Central memory CD8-positive, alpha-beta T cell (primary cell): Measurements from ENCODE around the gene PIK3R6.
A peak's percentile ranks its signal among the peaks of the same experiment; 100 is the strongest.

Experiments
- ATAC-seq: fragments of 150-1000 bp; cut with Tn5 transposase; replicated peaks from 2 replicates; pipeline ENCODE4 v1.10.0; 2022; ENCODE audit warnings: mild to moderate bottlenecking, moderate FRiP score, moderate number of reproducible peaks; ENCODE audit not compliant: poor library complexity, severe bottlenecking; ENCODE audit errors: extremely low read depth
- DNase-seq, 2 donors: peaks; one replicate each; pipeline ENCODE4 v3.0.0; 2021; ENCODE audit warnings: low spot score in 2 of 2
- H3K27ac Mint-ChIP-seq: one replicate; pipeline ENCODE4 v1.8.0; 2022; ENCODE audit warnings: low read depth, mild to moderate bottlenecking, moderate library complexity, mixed read lengths
- H3K27me3 Mint-ChIP-seq: one replicate; pipeline ENCODE4 v1.8.0; 2022; ENCODE audit warnings: mixed read lengths
- H3K36me3 Mint-ChIP-seq: one replicate; pipeline ENCODE4 v1.8.0; 2022; ENCODE audit warnings: mild to moderate bottlenecking, moderate library complexity, mixed read lengths; ENCODE audit not compliant: insufficient read depth
- H3K4me1 Mint-ChIP-seq: one replicate; pipeline ENCODE4 v1.8.0; 2022; ENCODE audit warnings: mixed read lengths
- H3K4me3 Mint-ChIP-seq: one replicate; pipeline ENCODE4 v1.8.0; 2022; ENCODE audit warnings: mild to moderate bottlenecking, moderate library complexity, mixed read lengths
- H3K9me3 Mint-ChIP-seq: one replicate; pipeline ENCODE4 v1.8.0; 2022; ENCODE audit warnings: mixed read lengths

Gene PIK3R6, protein sequence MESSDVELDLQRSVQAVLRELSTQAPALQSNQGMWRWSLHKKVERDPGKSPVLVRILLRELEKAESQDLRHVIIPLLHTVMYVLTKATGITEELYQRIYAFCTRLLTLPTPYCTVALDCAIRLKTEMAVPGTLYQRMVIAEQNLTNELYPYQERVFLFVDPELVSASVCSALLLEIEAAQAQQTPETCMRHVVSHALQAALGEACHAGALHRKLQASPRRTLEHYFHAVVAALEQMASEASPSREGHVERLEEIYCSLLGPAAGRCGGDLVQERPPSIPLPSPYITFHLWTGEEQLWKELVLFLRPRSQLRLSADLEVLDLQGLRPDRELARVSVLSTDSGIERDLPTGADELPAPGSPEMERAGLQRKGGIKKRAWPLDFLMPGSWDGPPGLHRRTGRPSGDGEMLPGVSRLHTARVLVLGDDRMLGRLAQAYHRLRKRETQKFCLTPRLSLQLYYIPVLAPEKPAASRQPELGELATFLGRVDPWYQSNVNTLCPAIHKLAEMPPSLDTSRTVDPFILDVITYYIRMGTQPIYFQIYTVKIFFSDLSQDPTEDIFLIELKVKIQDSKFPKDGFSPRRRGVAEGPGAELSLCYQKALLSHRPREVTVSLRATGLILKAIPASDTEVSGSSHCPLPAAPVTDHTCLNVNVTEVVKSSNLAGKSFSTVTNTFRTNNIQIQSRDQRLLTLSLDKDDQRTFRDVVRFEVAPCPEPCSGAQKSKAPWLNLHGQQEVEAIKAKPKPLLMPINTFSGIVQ

DNA sequence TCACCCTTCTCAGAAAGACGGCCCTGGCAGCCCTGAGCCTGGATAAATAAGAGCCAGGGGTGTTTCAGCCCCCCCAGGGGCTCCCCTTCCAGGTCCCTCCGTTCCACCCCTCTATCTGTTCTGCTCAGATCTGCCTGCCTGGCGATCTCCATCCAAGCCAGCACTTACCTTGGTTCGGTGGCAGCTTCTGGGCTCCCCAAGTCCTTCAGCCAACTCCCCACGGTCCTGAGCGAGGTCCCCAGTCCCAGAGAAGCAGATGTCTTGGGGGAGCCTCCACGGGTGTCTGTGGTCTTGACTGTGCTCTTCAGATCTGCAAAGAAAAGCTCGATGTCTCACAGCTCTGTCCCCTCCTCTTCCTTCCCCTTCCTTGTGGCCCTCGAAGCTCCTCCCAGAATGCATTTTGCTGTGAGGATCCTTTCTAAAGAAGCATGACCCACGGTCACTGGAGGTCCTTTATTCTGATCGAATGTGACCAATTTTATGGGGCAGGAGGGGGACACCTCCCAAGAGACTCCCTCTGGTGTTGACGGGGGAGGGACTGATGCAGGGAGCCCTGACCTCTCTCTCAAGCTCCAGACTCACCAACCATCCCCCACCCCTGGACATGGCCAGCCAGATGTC, at the start of gene PIK3R6:
Gene PIK3R6, minus strand, starts transcription at position 314 of the 621 bp plus-strand sequence. CDS start 17,880 bp downstream, outside the sequence.
- DNase-seq (no peak), ATAC-seq (peak; percentile 77)
- H3K27me3 Mint-ChIP-seq, result no peaks in the 10 kb centered on the region
- H3K27ac Mint-ChIP-seq, result peak within 1 kb of the TSS; percentile 27
- peak within 1 kb of the TSS; percentile 43 for H3K4me3 Mint-ChIP-seq
- peaks cover 37% of the 10 kb centered on the region for H3K4me1 Mint-ChIP-seq
- no peaks in the 10 kb centered on the region for H3K9me3 Mint-ChIP-seq
- peaks cover 4% of the 10 kb centered on the region for H3K36me3 Mint-ChIP-seq

DNA sequence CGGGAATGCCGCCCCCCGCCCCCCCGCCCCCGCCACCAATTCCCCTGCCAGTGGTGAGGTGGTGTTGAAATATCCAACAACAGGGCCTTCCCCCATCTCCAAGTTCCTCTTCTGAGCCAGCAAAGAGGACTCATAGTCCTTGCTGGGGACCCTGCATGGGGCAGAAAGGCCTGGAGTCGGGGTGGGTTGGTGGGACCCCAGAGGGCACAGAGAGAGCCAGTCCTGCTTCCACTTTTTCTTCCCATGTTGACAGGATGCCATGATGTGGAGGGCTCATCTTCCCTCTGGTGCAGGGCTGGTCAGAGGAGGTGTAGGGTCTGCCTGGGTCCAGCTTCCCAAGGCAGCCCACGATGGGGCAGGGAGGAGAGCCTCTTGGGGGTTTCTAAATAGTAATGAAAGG, 49.0 kb upstream of the PIK3R6 start:
- ATAC-seq, result no peak
- Mint-ChIP-seq H3K9me3 (no peaks in the 10 kb centered on the region), H3K4me3 (no peak overlapping the region), H3K4me1 (peaks cover 65% of the 10 kb centered on the region), H3K36me3 (peaks cover 13% of the 10 kb centered on the region), H3K27ac (peak overlapping the region; percentile 84), H3K27me3 (no peaks in the 10 kb centered on the region)
- no peak for DNase-seq

DNA sequence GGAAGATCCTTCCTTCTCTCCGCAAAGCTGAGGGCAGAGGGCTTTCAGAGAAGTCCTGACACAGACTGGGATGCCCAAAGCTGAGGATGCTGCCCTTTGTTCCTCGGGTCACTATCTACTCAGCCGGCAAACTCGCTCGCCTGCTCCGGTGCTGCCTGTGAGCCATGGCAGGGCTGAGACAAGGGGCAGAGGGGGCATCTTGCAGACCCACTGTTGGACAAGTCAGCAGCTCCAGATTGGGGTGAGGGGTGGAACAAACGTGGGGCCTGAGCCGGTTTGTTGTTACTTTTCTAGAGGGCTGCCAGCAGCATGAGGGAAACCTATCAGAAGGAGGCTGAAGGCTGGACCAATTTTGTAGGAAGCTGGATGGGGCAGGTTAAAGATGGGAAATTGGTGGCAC, 47.1 kb upstream of the PIK3R6 start:
- Mint-ChIP-seq H3K27me3 (no peaks in the 10 kb centered on the region), H3K9me3 (no peaks in the 10 kb centered on the region), H3K27ac (peak overlapping the region; percentile 84), H3K36me3 (peaks cover 16% of the 10 kb centered on the region), H3K4me3 (no peak overlapping the region), H3K4me1 (peaks cover 67% of the 10 kb centered on the region)
- ATAC-seq (no peak), DNase-seq (no peak)

DNA sequence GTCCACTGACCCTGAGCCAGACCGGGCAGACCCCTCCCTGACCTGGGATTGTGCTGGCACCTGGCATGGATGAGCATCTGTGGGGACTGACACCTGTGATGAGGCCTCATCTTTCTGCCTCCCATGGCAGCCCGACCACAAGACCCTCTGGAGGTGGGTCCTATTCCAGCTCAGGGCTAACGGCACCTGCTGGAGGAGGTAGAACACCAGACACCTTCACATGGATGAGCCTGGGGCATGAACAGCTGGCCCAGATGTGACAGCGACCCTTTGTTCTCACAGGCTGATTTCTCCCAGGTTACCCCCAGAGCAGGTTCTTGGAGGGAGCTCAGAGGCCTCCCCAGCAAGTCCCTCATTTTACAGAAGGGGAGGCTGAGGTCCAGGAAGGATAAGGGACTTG, 46.4 kb upstream of the PIK3R6 start:
- H3K27ac Mint-ChIP-seq, result peak overlapping the region; percentile 84
- H3K9me3 Mint-ChIP-seq, result no peaks in the 10 kb centered on the region
- ATAC-seq (no peak), DNase-seq (no peak)
- no peaks in the 10 kb centered on the region for H3K27me3 Mint-ChIP-seq
- peaks cover 62% of the 10 kb centered on the region for H3K4me1 Mint-ChIP-seq
- no peak overlapping the region for H3K4me3 Mint-ChIP-seq
- H3K36me3 Mint-ChIP-seq, result peaks cover 19% of the 10 kb centered on the region

DNA sequence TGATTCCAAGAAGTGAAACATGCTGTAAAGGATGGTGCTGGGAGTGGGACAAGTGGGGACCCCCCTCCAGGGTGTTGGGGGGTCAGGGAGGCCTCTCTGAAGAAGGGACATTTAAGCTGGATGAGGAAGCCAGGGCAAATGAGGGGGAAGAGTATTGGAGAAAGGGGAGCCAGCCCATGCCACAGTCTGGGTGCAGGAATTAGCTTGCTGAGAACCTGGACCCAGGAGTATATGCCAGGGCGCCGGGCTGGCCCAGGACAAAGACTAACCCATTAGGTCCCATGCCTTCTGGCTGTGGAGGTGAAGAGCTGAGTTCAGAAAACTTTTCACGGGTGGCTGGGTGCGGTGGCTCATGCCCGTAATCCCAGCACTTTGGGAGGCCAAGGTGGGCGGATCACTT, 45.6 kb upstream of the PIK3R6 start:
- H3K4me1 Mint-ChIP-seq, result peaks cover 63% of the 10 kb centered on the region
- DNase-seq (no peak), ATAC-seq (no peak)
- no peaks in the 10 kb centered on the region for H3K9me3 Mint-ChIP-seq
- H3K27ac Mint-ChIP-seq, result peak overlapping the region; percentile 47
- no peak overlapping the region for H3K4me3 Mint-ChIP-seq
- no peaks in the 10 kb centered on the region for H3K27me3 Mint-ChIP-seq
- H3K36me3 Mint-ChIP-seq, result peaks cover 23% of the 10 kb centered on the region

DNA sequence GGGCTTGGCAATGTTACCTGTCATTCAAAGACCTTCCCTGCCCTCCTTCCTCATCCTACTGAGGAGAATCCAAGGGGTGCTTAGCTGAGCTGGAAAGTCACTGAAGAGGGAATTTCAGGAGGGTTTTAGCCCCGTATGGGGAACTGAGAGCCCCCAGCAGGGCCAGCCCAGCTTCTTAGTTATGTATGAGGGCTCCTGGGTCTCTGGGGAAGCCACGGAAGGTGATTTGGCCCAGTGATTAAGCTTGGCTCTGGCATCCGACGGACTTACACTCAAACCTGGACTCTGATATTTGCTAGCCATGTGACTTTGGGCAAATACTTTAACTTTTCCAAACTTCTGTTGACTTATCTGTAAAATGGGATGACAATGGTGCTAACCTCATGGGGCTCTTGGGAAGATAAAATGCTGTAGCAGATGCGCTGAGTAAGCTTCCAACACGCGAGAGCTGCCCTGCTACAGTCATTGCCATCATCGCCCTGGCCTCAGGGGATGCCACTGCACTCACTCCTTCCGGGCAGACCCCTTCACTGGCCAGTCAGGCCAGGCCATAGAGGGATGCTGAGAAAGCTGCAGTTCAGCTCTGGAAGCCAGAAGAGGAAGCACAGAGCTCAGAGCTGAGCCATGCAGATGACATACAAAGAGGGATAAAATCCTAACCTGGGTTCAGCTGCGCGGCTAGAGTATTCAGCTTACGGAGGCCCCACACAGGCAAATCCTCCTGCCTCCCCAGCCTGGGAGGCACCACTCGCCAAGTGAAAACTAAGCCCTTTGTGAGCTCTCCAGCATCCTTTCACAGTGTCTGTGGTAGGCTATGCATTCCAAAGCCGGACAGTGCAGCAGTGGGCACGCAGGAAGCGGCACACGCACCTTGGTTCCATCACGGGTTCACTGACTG, 44.9 kb upstream of the PIK3R6 start:
- H3K27me3 Mint-ChIP-seq, result no peaks in the 10 kb centered on the region
- H3K4me3 Mint-ChIP-seq, result no peak overlapping the region
- no peaks in the 10 kb centered on the region for H3K9me3 Mint-ChIP-seq
- H3K27ac Mint-ChIP-seq, result peak overlapping the region; percentile 91
- ATAC-seq (no peak), DNase-seq (no peak)
- H3K36me3 Mint-ChIP-seq, result peaks cover 30% of the 10 kb centered on the region
- H3K4me1 Mint-ChIP-seq, result peaks cover 60% of the 10 kb centered on the region

DNA sequence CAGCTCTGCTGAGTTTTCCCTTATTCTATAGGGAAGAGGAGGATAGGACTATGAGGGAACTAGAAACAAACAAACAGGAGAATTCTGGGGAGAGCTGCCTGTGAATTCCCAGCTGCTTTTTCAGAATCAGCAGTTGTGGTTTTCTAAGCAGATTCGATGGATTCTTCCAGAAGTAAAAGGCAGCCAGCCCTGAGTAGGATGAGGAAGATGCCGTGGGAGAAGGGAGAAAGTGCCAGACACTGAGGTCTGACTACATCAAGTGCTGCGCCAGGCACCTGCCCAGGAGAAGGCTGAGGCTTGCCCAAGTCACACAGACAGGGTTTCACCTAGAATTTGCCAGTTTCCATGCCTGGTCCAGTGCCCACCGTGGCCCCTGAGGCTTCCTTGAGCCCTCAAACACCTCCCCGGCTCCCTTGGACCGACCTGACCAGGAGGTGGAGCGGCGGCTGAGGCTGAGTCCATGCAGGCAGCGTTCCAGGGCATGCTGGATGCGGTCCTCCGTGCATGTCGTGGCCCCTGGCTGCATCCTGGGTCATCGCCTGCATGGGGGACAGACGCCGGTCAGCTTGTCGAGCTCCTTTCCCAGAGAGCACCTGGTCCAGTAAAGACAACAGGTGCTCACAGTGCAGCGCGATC, 43.6 kb upstream of the PIK3R6 start:
- ATAC-seq, result no peak
- H3K4me3 Mint-ChIP-seq, result no peak overlapping the region
- H3K36me3 Mint-ChIP-seq, result peaks cover 38% of the 10 kb centered on the region
- no peaks in the 10 kb centered on the region for H3K9me3 Mint-ChIP-seq
- peak overlapping the region; percentile 91 for H3K27ac Mint-ChIP-seq
- no peaks in the 10 kb centered on the region for H3K27me3 Mint-ChIP-seq
- H3K4me1 Mint-ChIP-seq, result peaks cover 50% of the 10 kb centered on the region
- DNase-seq, result no peak

DNA sequence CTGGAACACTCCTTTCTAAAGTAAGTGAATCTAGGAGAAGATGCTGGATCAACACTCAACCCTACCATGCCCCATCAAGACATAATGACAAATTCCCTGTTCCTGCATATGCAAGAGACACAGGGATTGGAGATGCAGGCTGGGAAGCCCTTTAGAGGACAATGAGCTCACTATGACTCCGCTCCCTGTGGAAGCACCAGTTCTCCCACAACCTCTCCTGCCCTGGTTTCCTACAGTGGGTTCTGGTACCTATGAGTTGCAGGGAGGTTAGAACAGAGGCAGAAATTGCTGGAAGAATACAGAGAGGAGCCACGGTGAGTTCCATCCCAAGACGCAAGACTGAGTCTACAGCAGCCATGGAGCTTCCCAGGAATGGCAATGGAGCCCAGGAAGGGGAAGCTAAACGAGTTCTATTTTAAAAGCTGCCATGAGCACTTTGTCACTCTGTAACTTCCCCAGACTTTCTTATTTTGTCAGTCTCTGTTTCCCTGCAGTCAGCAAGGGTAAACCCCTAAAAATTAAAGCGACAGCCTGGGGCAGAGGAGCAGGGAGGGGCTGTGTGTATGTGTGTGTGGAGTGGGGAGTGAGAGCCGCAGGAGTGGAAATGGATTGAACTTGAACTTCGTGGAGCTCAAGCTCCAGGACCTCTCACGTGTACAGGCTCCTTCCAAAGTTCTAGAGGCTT, 42.3 kb upstream of the PIK3R6 start:
- no peak overlapping the region for H3K4me3 Mint-ChIP-seq
- peaks cover 53% of the 10 kb centered on the region for H3K4me1 Mint-ChIP-seq
- peak overlapping the region; percentile 27 for H3K27ac Mint-ChIP-seq
- ATAC-seq, result no peak
- H3K27me3 Mint-ChIP-seq, result no peaks in the 10 kb centered on the region
- no peak for DNase-seq
- no peaks in the 10 kb centered on the region for H3K9me3 Mint-ChIP-seq
- H3K36me3 Mint-ChIP-seq, result peaks cover 49% of the 10 kb centered on the region

DNA sequence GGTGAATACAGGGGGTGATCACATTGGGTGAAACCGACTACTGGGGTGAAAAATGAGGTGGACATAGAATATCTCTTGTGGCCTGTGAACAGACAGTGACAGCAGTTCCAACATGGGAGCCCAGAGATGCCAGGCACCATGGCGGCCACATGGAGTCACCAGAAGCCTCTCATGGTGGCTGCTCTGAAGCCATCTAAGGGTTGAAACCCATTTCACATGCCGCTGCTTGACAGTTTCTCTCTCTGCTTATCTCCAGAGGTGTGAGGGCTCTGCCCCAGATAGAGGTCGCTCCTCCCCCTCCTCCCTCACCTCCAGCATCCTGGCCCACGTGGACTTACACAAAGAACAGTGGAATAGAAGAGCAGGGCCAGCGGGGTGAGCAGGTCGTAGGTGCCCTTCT, 37.9 kb upstream of the PIK3R6 start:
- H3K9me3 Mint-ChIP-seq, result no peaks in the 10 kb centered on the region
- no peaks in the 10 kb centered on the region for H3K27me3 Mint-ChIP-seq
- ATAC-seq (no peak), DNase-seq (no peak)
- H3K4me1 Mint-ChIP-seq, result peaks cover 50% of the 10 kb centered on the region
- H3K27ac Mint-ChIP-seq, result peak overlapping the region; percentile 75
- H3K36me3 Mint-ChIP-seq, result peaks cover 73% of the 10 kb centered on the region
- H3K4me3 Mint-ChIP-seq, result no peak overlapping the region

DNA sequence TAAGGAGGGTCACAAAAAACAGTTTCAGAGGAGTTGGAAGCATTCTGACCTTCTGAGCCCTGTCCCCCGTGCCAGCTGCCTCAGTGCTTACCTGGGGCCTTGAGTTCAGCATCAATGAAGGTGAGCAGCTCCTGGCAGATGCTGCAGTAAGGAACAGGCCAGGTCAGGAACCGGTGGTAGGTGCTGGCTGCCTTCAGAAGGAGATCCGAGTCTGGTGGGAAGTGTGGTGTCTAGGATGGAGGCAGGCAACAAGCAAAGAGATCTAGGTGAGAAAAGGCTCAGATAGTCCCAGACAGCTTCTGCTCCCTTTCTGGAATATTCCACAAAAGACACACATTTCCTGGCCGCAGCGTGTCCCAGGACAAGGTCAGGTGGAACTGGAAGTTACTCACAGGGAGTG, 37.2 kb upstream of the PIK3R6 start:
- Mint-ChIP-seq H3K27me3 (no peaks in the 10 kb centered on the region), H3K27ac (peak overlapping the region; percentile 80), H3K36me3 (peaks cover 74% of the 10 kb centered on the region), H3K4me1 (peaks cover 55% of the 10 kb centered on the region), H3K9me3 (no peaks in the 10 kb centered on the region), H3K4me3 (no peak overlapping the region)
- DNase-seq (no peak), ATAC-seq (no peak)

DNA sequence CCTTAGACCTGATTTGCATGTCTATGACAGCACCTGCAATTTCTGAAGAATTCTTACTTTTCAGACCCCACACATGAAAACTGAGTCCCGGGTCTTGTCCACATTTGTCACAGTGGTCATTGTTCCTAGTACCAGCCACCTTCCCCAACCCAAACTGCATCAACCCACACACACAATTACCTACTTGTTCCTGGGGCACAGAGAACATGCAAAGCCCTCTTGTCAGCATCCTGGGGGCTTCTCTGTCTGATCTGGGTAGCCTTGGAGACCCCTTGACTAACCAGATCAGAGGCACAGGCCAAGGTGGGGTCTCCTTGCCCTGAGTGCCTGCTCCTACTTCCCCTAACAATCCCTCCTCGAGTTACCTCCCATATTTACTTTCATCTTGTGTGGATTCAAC, 36.7 kb upstream of the PIK3R6 start:
- Mint-ChIP-seq H3K27ac (peak overlapping the region; percentile 80), H3K9me3 (no peaks in the 10 kb centered on the region), H3K27me3 (no peaks in the 10 kb centered on the region), H3K4me3 (no peak overlapping the region), H3K36me3 (peaks cover 73% of the 10 kb centered on the region), H3K4me1 (peaks cover 58% of the 10 kb centered on the region)
- DNase-seq, result no peak
- ATAC-seq, result no peak
